ENCODE measurements around the gene SPATA24.

- TF ChIP-seq RNF2 (IDR thresholded peaks at IDR 0.05; ENCODE audit: borderline replicate concordance, low read depth, low read length, missing control alignments, poor library complexity, severe bottlenecking): no peak
- TF ChIP-seq ATF3 (IDR thresholded peaks at IDR 0.05; ENCODE audit: insufficient read depth, low read depth, low read length): no peak
- no peak for TF ChIP-seq JUND (IDR thresholded peaks at IDR 0.05; ENCODE audit: low read length)
- no peak for TF ChIP-seq SP1 (IDR thresholded peaks at IDR 0.05; ENCODE audit: low read depth, low read length)
- no peak for TF ChIP-seq POLR2AphosphoS5 (IDR thresholded peaks at IDR 0.05; ENCODE audit: low read depth, low read length)
- no peak for TF ChIP-seq POLR2A (IDR thresholded peaks at IDR 0.05; ENCODE audit: control extremely low read depth in 1 of 2, low read depth in 2 of 2, low read length in 2 of 2)
- no peak for TF ChIP-seq GTF2F1 (IDR thresholded peaks at IDR 0.05; ENCODE audit: borderline replicate concordance, low read depth, low read length)
- no peak for TF ChIP-seq PHF8 (conservative IDR thresholded peaks at IDR 0.05; ENCODE audit: low read depth, low read length)
- TF ChIP-seq CTCF (IDR thresholded peaks at IDR 0.05; ENCODE audit: control extremely low read depth in 1 of 3, insufficient read depth in 1 of 3, low read depth in 1 of 3, low read length in 3 of 3): no peak
- no peak for TF ChIP-seq HDAC2 (IDR thresholded peaks at IDR 0.05; ENCODE audit: borderline replicate concordance in 1 of 2, low read depth in 2 of 2, low read length in 2 of 2)
- no peak for TF ChIP-seq BRCA1 (IDR thresholded peaks at IDR 0.05; ENCODE audit: low read depth, low read length)
- TF ChIP-seq SUZ12 (IDR thresholded peaks at IDR 0.05; ENCODE audit: low read length): no peak
- TF ChIP-seq EZH2 (IDR thresholded peaks at IDR 0.05; ENCODE audit: low read depth, low read length, severe bottlenecking): no peak
Observed at GRCh38 chr5:139360384-139360783, 43.5 kb downstream of the SPATA24 start.

Measured in H1 (cell line).